GM12872 (cell line): ENCODE data around the gene CDCP1.

Source experiments
- CTCF ChIP-seq: IDR thresholded peaks from 3 replicates; pipeline ENCODE4 v1.5.1; 2011; ENCODE audit warnings: low read depth, mild to moderate bottlenecking, low read length, moderate library complexity; ENCODE audit not compliant: insufficient read depth

Gene CDCP1

GRCh38 chr3:45132568-45133211, 13.5 kb downstream of the CDCP1 start:
- TF ChIP-seq CTCF = no peak

- no peak for TF ChIP-seq CTCF
Observed at GRCh38 chr3:45131201-45131600, 15.0 kb downstream of the CDCP1 start.

DNA sequence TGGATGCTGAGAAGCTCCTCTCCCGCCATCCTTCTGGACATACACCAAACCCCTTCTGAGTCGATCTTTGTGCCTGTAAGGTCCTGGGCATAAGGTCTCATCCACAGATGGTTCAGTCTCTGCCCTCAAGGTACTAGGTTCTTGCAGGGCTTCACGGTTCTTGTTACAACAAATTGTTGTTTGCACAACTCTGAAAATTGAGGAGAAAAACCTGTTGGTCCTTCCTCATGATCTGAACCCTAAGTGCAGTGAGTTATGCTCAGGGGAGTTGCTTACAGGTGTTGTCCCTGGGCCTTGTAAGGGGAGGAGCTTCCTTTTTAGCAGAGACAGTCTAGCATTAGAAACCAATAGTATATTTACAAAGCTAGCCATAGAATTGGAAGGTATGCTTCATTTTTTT, 15.7 kb downstream of the CDCP1 start:
- no peak for TF ChIP-seq CTCF

- TF ChIP-seq CTCF = no peak
Observed at GRCh38 chr3:45128950-45129349, 17.2 kb downstream of the CDCP1 start.

- no peak for TF ChIP-seq CTCF
Observed at GRCh38 chr3:45127130-45127822, 18.9 kb downstream of the CDCP1 start.

- no peak for TF ChIP-seq CTCF
Observed at GRCh38 chr3:45126730-45127129, 19.4 kb downstream of the CDCP1 start.

- no peak for TF ChIP-seq CTCF
Observed at GRCh38 chr3:45125550-45126026, 20.6 kb downstream of the CDCP1 start.
